SK-N-SH treated with all-trans-retinoic acid at 6 μM for 48 hours (cell line): ENCODE results near the gene PRKCZ.

ENCODE experiments used
- ATAC-seq: fragments of 200-7000 bp; cut with Tn5 transposase; 3 replicates; pipeline ENCODE4 v1.9.1; 2020; ENCODE audit warnings: mild to moderate bottlenecking, moderate library complexity
- ARNTL ChIP-seq: fragments of 450-650 bp; formaldehyde crosslinking; IDR thresholded peaks from 2 replicates; pipeline ENCODE4 v1.5.0; 2020; ENCODE audit warnings: low read depth, mild to moderate bottlenecking, moderate library complexity, borderline replicate concordance
- BACH2 ChIP-seq: fragments of 250-450 bp; sonication (Bioruptor Pico); IDR thresholded peaks from 2 replicates; pipeline ENCODE4 v1.9.0; 2021; ENCODE audit warnings: mild to moderate bottlenecking, borderline replicate concordance
- CREB5 ChIP-seq: fragments of 250-450 bp; sonication (Bioruptor Pico); IDR thresholded peaks from 2 replicates; pipeline ENCODE4 v1.5.1; 2020; ENCODE audit warnings: low read depth, mild to moderate bottlenecking, moderate library complexity
- CSDC2 ChIP-seq: fragments of 250-450 bp; sonication (Bioruptor Pico); IDR thresholded peaks from 2 replicates; pipeline ENCODE4 v1.5.0; 2020; ENCODE audit warnings: mild to moderate bottlenecking, moderate library complexity
- CSRNP3 ChIP-seq: fragments of 250-450 bp; sonication (Bioruptor Pico); IDR thresholded peaks from 2 replicates; pipeline ENCODE4 v1.5.1; 2021; ENCODE audit warnings: mild to moderate bottlenecking, moderate library complexity
- ESRRG ChIP-seq: fragments of 250-450 bp; sonication (Bioruptor Pico); IDR thresholded peaks from 2 replicates; pipeline ENCODE4 v1.6.1; 2021; ENCODE audit warnings: mild to moderate bottlenecking
- GLIS3 ChIP-seq: fragments of 250-450 bp; sonication (Bioruptor Pico); IDR thresholded peaks from 2 replicates; pipeline ENCODE4 v1.5.0; 2020; ENCODE audit warnings: mild to moderate bottlenecking, moderate library complexity
- ISL1 ChIP-seq: fragments of 250-450 bp; sonication (Bioruptor Pico); IDR thresholded peaks from 2 replicates; pipeline ENCODE4 v2.1.2; 2022; ENCODE audit warnings: mild to moderate bottlenecking, moderate library complexity
- OSR1 ChIP-seq: fragments of 250-450 bp; sonication (Bioruptor Pico); IDR thresholded peaks from 2 replicates; pipeline ENCODE4 v1.8.0; 2022; ENCODE audit warnings: moderate library complexity, mild to moderate bottlenecking, inconsistent platforms
- PATZ1 ChIP-seq: fragments of 250-450 bp; sonication (Bioruptor Pico); IDR thresholded peaks from 2 replicates; pipeline ENCODE4 v1.8.0; 2020; ENCODE audit warnings: mild to moderate bottlenecking, moderate library complexity, borderline replicate concordance
- POU6F1 ChIP-seq: fragments of 250-450 bp; sonication (Bioruptor Pico); IDR thresholded peaks from 2 replicates; pipeline ENCODE4 v1.8.0; 2021; ENCODE audit warnings: low read depth, mild to moderate bottlenecking, moderate library complexity, borderline replicate concordance
- PPARA ChIP-seq: fragments of 250-450 bp; sonication (Bioruptor Pico); IDR thresholded peaks from 2 replicates; pipeline ENCODE4 v1.5.0; 2020; ENCODE audit warnings: mild to moderate bottlenecking, borderline replicate concordance
- RARB ChIP-seq: fragments of 250-450 bp; sonication (Bioruptor Pico); IDR thresholded peaks from 2 replicates; pipeline ENCODE4 v1.8.0; 2021; ENCODE audit warnings: mild to moderate bottlenecking, moderate library complexity
- SNAI2 ChIP-seq: fragments of 250-450 bp; sonication (Bioruptor Pico); IDR thresholded peaks from 2 replicates; pipeline ENCODE4 v1.5.0; 2020; ENCODE audit warnings: mild to moderate bottlenecking, moderate library complexity
- TCF4 ChIP-seq: fragments of 250-450 bp; sonication (Bioruptor Pico); IDR thresholded peaks from 2 replicates; pipeline ENCODE4 v1.8.0; 2021; ENCODE audit warnings: mild to moderate bottlenecking, moderate library complexity, borderline replicate concordance
- TOX ChIP-seq: fragments of 250-450 bp; sonication (Bioruptor Pico); IDR thresholded peaks from 2 replicates; pipeline ENCODE4 v1.8.0; 2021; ENCODE audit warnings: mild to moderate bottlenecking, moderate library complexity, borderline replicate concordance
- TSHZ2 ChIP-seq: fragments of 250-450 bp; sonication (Bioruptor Pico); IDR thresholded peaks from 2 replicates; pipeline ENCODE4 v1.5.0; 2020; ENCODE audit warnings: mild to moderate bottlenecking, moderate library complexity
- ZC3H10 ChIP-seq: fragments of 250-450 bp; sonication (Bioruptor Pico); IDR thresholded peaks from 2 replicates; pipeline ENCODE4 v1.5.1; 2021; ENCODE audit warnings: mild to moderate bottlenecking, moderate library complexity
- ZFP3 ChIP-seq: fragments of 250-450 bp; sonication (Bioruptor Pico); IDR thresholded peaks from 2 replicates; pipeline ENCODE4 v1.5.0; 2020; ENCODE audit warnings: mild to moderate bottlenecking, moderate library complexity
- ZFP30 ChIP-seq: fragments of 450-650 bp; formaldehyde crosslinking; IDR thresholded peaks from 2 replicates; pipeline ENCODE4 v1.5.0; 2022; ENCODE audit warnings: mild to moderate bottlenecking, moderate library complexity
- ZNF565 ChIP-seq: fragments of 450-650 bp; formaldehyde crosslinking; conservative IDR thresholded peaks from 2 replicates; pipeline ENCODE4 v1.5.0; 2020; ENCODE audit warnings: low read depth, mild to moderate bottlenecking, moderate library complexity

Gene PRKCZ

GRCh38 chr1:2087766-2088165, 37.6 kb downstream of the PRKCZ start:
- no peak for TF ChIP-seq PATZ1 (CRISPR knock-in tag)
- TF ChIP-seq ESRRG (CRISPR knock-in tag) = no peak
- no peak for TF ChIP-seq ZNF565
- no peak for TF ChIP-seq CREB5 (CRISPR knock-in tag)
- no peak for TF ChIP-seq ZC3H10 (CRISPR knock-in tag)
- no peak for TF ChIP-seq RARB
- TF ChIP-seq ARNTL = no peak
- TF ChIP-seq PPARA = no peak
- TF ChIP-seq ISL1 (CRISPR knock-in tag) = no peak
- TF ChIP-seq TCF4 = no peak
- TF ChIP-seq CSRNP3 = no peak
- TF ChIP-seq TSHZ2 (CRISPR knock-in tag) = no peak
- no peak for TF ChIP-seq ZFP30 (CRISPR knock-in tag)
- no peak for TF ChIP-seq ZFP3 (CRISPR knock-in tag)
- TF ChIP-seq POU6F1 (CRISPR knock-in tag) = no peak
- TF ChIP-seq TOX = no peak
- no peak for TF ChIP-seq GLIS3 (CRISPR knock-in tag)
- no peak for TF ChIP-seq OSR1 (CRISPR knock-in tag)
- TF ChIP-seq BACH2 (CRISPR knock-in tag) = no peak
- no peak for TF ChIP-seq CSDC2
- ATAC-seq = no peak

- no peak for ATAC-seq
- no peak for TF ChIP-seq TCF4
- TF ChIP-seq ISL1 (CRISPR knock-in tag) = no peak
- no peak for TF ChIP-seq CSDC2
- TF ChIP-seq ZC3H10 (CRISPR knock-in tag) = no peak
- no peak for TF ChIP-seq BACH2 (CRISPR knock-in tag)
- no peak for TF ChIP-seq CREB5 (CRISPR knock-in tag)
- no peak for TF ChIP-seq TSHZ2 (CRISPR knock-in tag)
- no peak for TF ChIP-seq PPARA
- TF ChIP-seq TOX = no peak
- TF ChIP-seq SNAI2 (CRISPR knock-in tag) = no peak
- TF ChIP-seq, all 23 proteins: peak for 0
Observed at GRCh38 chr1:2088458-2088857, 38.2 kb downstream of the PRKCZ start.
